ENCODE measurements around the gene EXOC3L4.

- no peak for TF ChIP-seq CTCF (IDR thresholded peaks at IDR 0.05)
- no peak for TF ChIP-seq POLR2A (IDR thresholded peaks at IDR 0.05)
Measured at GRCh38 chr14:103143506-103143905, 49.0 kb downstream of the EXOC3L4 start.

All from uterus (tissue), 2 donors.